GM13976 (cell line): Measurements from ENCODE around the gene NMT2.

ENCODE experiments used
- DNase-seq: peaks from one replicate; pipeline ENCODE4 v3.0.0; 2012; ENCODE audit warnings: low spot score
- CTCF ChIP-seq: IDR thresholded peaks from 2 replicates; pipeline ENCODE4 v1.5.1; 2012; ENCODE audit warnings: borderline replicate concordance, mild to moderate bottlenecking; ENCODE audit not compliant: insufficient read depth; ENCODE audit errors: extremely low read depth, missing control alignments, control extremely low read depth
- in situ Hi-C: fragments of 300-500 bp; cut with MboI; formaldehyde crosslinking; loops from one replicate; pipeline ENCODE4 v1.12.0; 2022; ENCODE audit warnings: low sequenced_read_pairs, mixed read lengths, inconsistent platforms; ENCODE audit not compliant: unreplicated experiment

The NMT2 gene

GRCh38 chr10:15120523-15120922, 48.0 kb downstream of the NMT2 start:
- no peak for TF ChIP-seq CTCF
- no peak for DNase-seq
- in situ Hi-C loops, result no loop called here

DNA sequence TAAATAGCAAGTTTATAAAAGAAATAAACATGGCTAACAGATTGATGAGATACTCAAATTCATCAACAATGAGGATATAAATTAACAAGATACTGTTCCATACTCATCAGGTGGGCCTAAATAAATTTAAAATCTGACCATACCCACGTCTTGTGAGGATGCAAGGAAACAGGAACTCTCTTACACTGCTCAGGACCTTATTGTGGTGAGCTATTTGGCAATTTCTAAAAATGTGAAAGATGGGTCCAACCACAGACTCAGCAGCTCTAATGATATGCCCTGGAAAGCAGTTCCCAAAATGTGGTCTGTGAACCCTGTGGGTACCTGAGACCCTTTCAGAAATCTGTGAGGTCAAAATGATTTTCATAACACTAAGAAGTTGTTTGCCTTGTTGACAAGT, 49.9 kb downstream of the NMT2 start:
- in situ Hi-C loops, result no loop called here
- TF ChIP-seq CTCF, result no peak
- DNase-seq, result no peak

- in situ Hi-C loops, result no loop called here
- no peak for TF ChIP-seq CTCF
- DNase-seq, result no peak
These were observed 52.3 kb downstream of the NMT2 start for GRCh38 chr10:15116225-15116624.

DNA sequence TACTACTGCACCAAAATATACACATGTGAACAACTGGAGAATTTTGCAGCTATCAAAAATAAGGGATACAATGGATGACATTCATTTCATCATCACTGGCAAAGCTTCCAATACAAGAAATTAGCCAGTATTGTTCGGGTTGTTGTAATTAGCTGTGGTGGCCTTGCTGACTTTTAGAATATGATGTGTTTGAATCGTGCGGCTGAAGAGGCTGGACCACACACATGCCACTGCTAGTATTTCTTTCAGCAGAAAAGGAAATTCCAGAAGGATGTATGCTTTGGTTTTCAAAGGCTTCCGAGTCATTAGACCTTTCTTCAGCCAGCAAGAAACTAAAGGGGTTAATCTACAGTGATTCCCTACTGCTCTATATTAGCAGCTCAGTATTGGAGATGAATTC, 54.7 kb downstream of the NMT2 start:
- TF ChIP-seq CTCF, result no peak
- DNase-seq, result no peak
- in situ Hi-C loops, result no loop called here

- no peak for DNase-seq
- in situ Hi-C loops, result no loop called here
- no peak for TF ChIP-seq CTCF
These were observed 55.8 kb downstream of the NMT2 start for GRCh38 chr10:15112657-15113056.

- peak; percentile 71 for TF ChIP-seq CTCF
- peak; percentile 68 for DNase-seq
- in situ Hi-C loops, result no loop called here
These were observed 62.0 kb downstream of the NMT2 start for GRCh38 chr10:15106352-15107013.
